Muscle layer of duodenum (tissue), 2 donors: ENCODE data around the gene TJP2.

ENCODE experiments used
- H3K27ac ChIP-seq: one replicate; pipeline ENCODE4 v1.7.0; 2013; ENCODE audit warnings: mild to moderate bottlenecking, low read length
- H3K27me3 ChIP-seq: one replicate; pipeline ENCODE4 v1.7.0; 2013; ENCODE audit warnings: low read depth, mild to moderate bottlenecking, control low read depth, low read length
- H3K36me3 ChIP-seq, 2 donors: one replicate each; pipeline ENCODE4 v1.7.0; 2013; ENCODE audit warnings: low read length in 2 of 2, control low read depth in 1 of 2, mild to moderate bottlenecking in 1 of 2; ENCODE audit not compliant: insufficient read depth in 2 of 2, control insufficient read depth in 1 of 2
- H3K4me1 ChIP-seq, 2 donors: one replicate each; pipeline ENCODE4 v1.7.0; 2013; ENCODE audit warnings: low read length in 2 of 2, mild to moderate bottlenecking in 2 of 2, control low read depth in 1 of 2, moderate library complexity in 1 of 2; ENCODE audit not compliant: insufficient read depth in 2 of 2, control insufficient read depth in 1 of 2
- H3K4me3 ChIP-seq, 2 donors: one replicate each; pipeline ENCODE4 v1.7.0; 2013; ENCODE audit warnings: low read length in 2 of 2, low read depth in 1 of 2, mild to moderate bottlenecking in 1 of 2
- H3K9me3 ChIP-seq, 2 donors: one replicate each; pipeline ENCODE4 v1.7.0; 2013; ENCODE audit warnings: low read length in 2 of 2, control low read depth in 1 of 2, mild to moderate bottlenecking in 1 of 2; ENCODE audit not compliant: control insufficient read depth in 1 of 2
- donor health status: healthy.

TJP2 gene

DNA sequence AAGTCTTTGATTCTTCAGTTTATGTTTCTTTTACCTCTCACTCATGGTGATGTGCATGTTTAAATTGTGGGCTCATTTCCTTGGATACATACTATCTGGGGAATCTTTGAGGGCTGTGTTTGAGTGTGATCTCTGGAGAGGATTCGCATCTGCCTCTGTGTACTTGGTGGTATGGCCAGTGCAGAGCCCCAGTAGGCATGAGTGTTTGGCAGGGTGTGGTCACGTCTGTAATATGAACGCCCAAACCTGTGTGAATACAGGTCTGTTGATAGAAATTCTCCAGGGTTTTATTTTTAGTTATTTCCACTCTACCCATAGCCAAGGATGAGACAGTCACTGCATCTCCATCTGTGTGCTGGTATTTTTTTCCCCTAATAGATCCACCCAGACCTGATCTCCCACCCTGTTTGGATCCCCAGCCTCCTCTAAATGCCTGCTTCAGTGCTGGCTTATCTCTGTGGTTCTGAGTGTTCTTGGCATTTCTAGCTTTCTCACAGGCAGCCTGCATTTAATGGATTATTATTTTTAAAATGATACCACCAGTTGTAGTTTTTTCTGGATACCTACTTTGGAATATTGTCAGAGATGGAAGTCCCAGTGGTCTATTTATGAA, 37.5 kb downstream of the TJP2 start:
- Histone ChIP-seq H3K4me1 (peaks cover 0 to 19% of the 10 kb centered on the region in 2 donors), H3K4me3 (no peak overlapping the region), H3K36me3 (no peaks in the 10 kb centered on the region), H3K27ac (no peak overlapping the region), H3K9me3 (no peaks in the 10 kb centered on the region), H3K27me3 (no peaks in the 10 kb centered on the region)

DNA sequence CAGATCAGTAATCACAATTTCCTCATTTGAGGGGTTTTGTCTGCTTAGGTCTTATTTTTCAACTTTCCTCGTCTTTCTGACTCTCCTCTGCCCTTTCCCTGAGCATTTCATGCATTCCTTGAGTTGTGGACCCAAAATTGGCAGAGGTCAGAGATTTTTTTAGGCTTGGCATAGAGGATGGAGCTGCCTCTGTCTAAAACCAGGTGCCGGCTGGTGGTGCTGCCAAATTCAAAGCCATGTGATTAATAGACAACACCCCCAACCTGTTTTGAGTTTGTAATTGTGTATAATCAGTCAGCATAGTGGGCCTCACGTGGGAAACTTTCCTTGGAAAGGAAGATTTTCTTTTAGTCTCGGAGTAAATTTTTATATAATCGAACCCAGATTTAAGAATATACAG, 39.6 kb downstream of the TJP2 start:
- no peak overlapping the region for H3K27ac ChIP-seq
- peaks cover 10 to 12% of the 10 kb centered on the region in 2 donors for H3K36me3 ChIP-seq
- H3K27me3 ChIP-seq, result no peaks in the 10 kb centered on the region
- H3K4me3 ChIP-seq, result no peak overlapping the region
- peaks cover 0 to 8% of the 10 kb centered on the region in 2 donors for H3K4me1 ChIP-seq
- H3K9me3 ChIP-seq, result no peaks in the 10 kb centered on the region

DNA sequence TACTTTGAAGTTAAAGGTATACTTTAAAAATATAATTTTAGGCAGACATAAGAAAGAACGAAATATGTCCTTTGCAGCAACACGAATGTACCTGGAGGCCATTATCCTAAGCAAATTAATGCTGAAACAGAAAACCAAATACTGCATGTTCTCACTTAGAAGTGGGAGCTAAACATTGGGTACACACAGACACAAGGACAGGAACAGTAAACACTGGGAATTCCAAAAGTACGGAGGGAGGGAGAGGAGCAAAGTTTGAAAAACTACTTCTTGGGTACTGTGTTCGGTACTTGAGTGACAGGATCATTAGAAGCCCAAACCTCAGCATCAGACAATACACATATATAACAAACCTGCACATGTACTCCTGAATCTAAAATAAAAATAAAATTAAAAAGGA, 40.9 kb downstream of the TJP2 start:
- H3K27ac ChIP-seq, result no peak overlapping the region
- no peak overlapping the region for H3K4me3 ChIP-seq
- H3K4me1 ChIP-seq, result peaks cover 0 to 8% of the 10 kb centered on the region in 2 donors
- peaks cover 11 to 13% of the 10 kb centered on the region in 2 donors for H3K36me3 ChIP-seq
- no peaks in the 10 kb centered on the region for H3K9me3 ChIP-seq
- no peaks in the 10 kb centered on the region for H3K27me3 ChIP-seq

DNA sequence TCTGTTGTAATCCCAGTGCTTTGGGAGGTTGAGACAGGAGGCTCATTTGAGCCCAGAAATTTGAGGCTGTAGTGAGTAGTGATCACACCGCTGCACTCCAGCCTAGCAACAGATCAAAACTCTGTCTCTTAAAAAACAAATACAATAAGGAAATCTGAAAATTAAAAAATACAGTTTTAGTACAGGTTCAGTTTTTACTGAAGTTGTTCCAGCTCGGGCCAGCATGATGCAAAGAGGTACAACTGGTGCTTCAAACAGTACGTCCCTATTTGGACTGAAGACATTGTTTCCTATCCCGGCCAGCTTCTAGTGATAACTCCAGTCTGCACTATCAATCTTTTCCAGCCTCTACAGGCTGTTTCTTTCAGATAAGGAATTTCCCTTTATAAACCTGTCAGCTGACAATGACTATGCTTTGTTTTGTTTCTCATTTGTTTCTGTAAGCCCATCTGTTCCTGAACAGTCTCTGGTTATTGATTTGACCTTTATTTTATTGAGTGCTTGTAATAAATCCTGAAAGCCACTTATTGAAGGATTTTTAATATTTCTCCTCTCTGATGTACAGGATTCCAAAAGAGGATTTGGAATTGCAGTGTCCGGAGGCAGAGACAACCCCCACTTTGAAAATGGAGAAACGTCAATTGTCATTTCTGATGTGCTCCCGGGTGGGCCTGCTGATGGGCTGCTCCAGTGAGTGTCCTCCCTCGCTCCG, 41.9 kb downstream of the TJP2 start:
- Histone ChIP-seq H3K4me3 (no peak overlapping the region), H3K9me3 (no peaks in the 10 kb centered on the region), H3K4me1 (peaks cover 0 to 8% of the 10 kb centered on the region in 2 donors), H3K27ac (no peak overlapping the region), H3K36me3 (peaks cover 13 to 19% of the 10 kb centered on the region in 2 donors), H3K27me3 (no peaks in the 10 kb centered on the region)

DNA sequence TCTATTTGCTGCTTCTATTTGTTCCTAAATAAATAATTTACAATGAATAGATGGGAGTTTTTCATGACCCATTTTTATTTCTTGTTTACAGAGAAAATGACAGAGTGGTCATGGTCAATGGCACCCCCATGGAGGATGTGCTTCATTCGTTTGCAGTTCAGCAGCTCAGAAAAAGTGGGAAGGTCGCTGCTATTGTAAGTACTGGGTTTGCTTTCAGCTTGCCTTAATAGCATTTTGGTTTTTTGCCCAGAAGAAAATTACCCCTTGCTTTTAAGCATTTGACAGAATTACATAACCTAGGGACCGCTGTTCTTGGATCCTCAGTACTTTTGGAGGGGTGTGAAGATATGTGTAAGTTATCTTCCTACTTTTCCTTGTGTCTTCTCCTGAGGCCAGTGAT, 44.1 kb downstream of the TJP2 start:
- H3K4me3 ChIP-seq, result no peak overlapping the region
- H3K4me1 ChIP-seq, result peaks cover 0 to 8% of the 10 kb centered on the region in 2 donors
- no peaks in the 10 kb centered on the region for H3K9me3 ChIP-seq
- no peak overlapping the region for H3K27ac ChIP-seq
- H3K27me3 ChIP-seq, result no peaks in the 10 kb centered on the region
- peaks cover 13 to 28% of the 10 kb centered on the region in 2 donors for H3K36me3 ChIP-seq

DNA sequence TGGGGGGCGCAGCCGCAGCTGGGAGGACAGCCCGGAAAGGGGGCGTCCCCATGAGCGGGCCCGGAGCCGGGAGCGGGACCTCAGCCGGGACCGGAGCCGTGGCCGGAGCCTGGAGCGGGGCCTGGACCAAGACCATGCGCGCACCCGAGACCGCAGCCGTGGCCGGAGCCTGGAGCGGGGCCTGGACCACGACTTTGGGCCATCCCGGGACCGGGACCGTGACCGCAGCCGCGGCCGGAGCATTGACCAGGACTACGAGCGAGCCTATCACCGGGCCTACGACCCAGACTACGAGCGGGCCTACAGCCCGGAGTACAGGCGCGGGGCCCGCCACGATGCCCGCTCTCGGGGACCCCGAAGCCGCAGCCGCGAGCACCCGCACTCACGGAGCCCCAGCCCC, 47.0 kb downstream of the TJP2 start:
- Histone ChIP-seq H3K36me3 (peaks cover 18 to 37% of the 10 kb centered on the region in 2 donors), H3K27me3 (no peaks in the 10 kb centered on the region), H3K9me3 (no peaks in the 10 kb centered on the region)

DNA sequence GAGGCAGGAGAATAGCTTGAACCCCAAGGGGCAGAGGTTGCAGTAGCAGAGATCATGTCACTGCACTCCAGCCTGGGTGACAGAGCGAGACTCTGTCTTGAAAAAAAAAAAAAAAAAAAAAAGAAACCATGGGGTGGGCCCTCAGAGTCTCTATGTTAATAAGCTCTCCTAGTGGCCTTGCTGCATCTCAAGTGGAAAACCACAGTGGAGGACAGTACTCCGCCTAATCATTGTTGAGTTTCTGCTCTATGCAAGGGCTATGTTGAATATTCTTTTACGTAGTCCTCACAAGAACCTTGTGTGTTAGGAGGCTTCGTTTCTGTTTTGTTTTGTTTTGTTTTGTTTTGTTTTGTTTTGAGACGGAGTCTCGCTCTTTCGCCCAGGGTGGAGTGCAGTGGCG, 48.9 kb downstream of the TJP2 start:
- peaks cover 18 to 44% of the 10 kb centered on the region in 2 donors for H3K36me3 ChIP-seq
- no peaks in the 10 kb centered on the region for H3K27me3 ChIP-seq
- no peaks in the 10 kb centered on the region for H3K9me3 ChIP-seq
- no peak overlapping the region for H3K27ac ChIP-seq
- no peak overlapping the region for H3K4me3 ChIP-seq
- H3K4me1 ChIP-seq, result no peaks in the 10 kb centered on the region

More for the DNA sequence above, 47.0 kb downstream of the TJP2 start:
- H3K4me3 ChIP-seq, result no peak overlapping the region
- H3K4me1 ChIP-seq, result no peaks in the 10 kb centered on the region
- H3K27ac ChIP-seq, result no peak overlapping the region

DNA sequence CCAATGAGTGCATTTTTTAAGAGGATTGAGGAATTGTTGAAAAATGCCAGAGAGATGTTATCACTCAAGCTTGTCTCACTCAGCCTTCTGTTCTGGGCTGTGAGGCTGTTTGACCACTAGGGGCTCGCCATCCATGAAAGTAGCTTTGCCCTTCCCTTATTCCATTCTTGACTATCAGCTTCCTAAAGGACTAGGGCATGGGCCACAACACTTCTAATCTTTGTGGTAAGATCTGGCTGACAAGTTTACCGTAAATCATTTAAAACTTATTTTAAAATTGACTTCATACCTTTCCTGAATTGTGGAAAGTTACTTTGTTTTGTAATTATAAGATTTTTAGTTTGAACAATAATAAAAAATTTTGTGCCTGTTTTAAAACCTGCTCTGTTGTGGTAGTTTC, 49.5 kb downstream of the TJP2 start:
- no peak overlapping the region for H3K4me3 ChIP-seq
- peaks cover 15 to 44% of the 10 kb centered on the region in 2 donors for H3K36me3 ChIP-seq
- H3K27me3 ChIP-seq, result no peaks in the 10 kb centered on the region
- no peaks in the 10 kb centered on the region for H3K4me1 ChIP-seq
- no peak overlapping the region for H3K27ac ChIP-seq
- no peaks in the 10 kb centered on the region for H3K9me3 ChIP-seq

DNA sequence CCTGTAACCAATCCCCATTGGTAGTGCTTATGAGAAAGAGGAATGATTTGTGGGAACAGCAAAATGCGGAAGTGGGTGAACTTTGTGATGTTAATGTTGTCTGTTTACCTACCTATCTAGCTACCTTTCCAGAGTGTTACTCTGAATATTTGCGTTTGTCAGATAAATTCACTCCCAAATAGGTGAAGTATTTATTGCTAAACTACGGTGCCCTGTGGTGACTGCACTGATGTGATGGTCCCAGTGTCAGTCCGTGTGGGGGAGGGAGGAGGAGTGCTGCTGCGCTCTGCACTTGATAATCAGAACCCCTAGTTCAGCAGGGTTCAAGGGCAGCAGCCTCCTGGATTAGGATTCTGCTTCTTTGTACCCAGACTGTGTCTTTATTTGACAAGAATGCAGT, 55.3 kb downstream of the TJP2 start:
- H3K36me3 ChIP-seq, result peaks cover 30 to 46% of the 10 kb centered on the region in 2 donors
- no peaks in the 10 kb centered on the region for H3K27me3 ChIP-seq
- no peak overlapping the region for H3K27ac ChIP-seq
- H3K9me3 ChIP-seq, result no peaks in the 10 kb centered on the region
- no peaks in the 10 kb centered on the region for H3K4me1 ChIP-seq
- H3K4me3 ChIP-seq, result no peak overlapping the region

DNA sequence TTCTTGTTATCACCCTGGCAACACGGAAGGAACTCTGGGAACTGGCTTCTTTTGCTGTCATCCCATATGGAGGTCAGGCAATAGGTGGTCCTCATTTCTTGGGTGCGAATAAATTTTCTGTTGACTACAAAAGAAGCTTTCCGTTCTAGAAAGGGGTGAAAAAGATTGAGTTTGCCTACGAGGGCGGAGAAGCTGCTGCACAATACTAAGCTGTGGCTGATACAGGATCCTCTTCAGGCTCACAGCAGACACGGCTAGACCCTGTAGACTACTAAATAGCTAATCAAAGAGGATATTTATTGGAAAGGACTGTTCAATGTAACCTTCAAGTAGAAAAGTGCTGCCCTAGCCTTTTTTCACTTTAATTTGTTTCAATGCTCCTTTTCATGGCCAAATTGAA, 58.1 kb downstream of the TJP2 start:
- H3K36me3 ChIP-seq, result peaks cover 38 to 50% of the 10 kb centered on the region in 2 donors
- no peaks in the 10 kb centered on the region for H3K9me3 ChIP-seq
- no peak overlapping the region for H3K27ac ChIP-seq
- no peak overlapping the region for H3K4me3 ChIP-seq
- H3K4me1 ChIP-seq, result no peaks in the 10 kb centered on the region
- no peaks in the 10 kb centered on the region for H3K27me3 ChIP-seq

DNA sequence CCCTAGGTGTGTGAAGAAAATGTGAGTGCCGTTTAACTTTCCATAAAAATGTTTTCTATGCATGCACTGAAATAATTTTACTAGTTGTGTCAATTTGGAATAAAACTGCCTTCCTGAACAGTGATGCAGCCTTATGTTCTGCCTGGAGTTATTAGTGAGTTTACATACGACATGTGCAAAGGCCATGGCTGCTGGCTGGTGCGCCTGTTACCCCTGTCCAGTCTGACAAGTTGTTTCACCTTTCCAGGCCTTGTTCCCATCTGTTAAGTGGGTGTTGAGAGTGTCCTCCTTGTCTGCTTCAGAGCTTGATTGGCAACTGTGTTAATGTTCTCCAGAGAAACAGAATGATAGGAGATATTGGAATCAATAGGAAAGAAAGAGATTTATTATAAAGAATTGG, 60.6 kb downstream of the TJP2 start:
- no peaks in the 10 kb centered on the region for H3K27me3 ChIP-seq
- H3K4me3 ChIP-seq, result no peak overlapping the region
- H3K9me3 ChIP-seq, result no peaks in the 10 kb centered on the region
- H3K4me1 ChIP-seq, result no peaks in the 10 kb centered on the region
- H3K27ac ChIP-seq, result no peak overlapping the region
- H3K36me3 ChIP-seq, result peaks cover 36 to 50% of the 10 kb centered on the region in 2 donors

DNA sequence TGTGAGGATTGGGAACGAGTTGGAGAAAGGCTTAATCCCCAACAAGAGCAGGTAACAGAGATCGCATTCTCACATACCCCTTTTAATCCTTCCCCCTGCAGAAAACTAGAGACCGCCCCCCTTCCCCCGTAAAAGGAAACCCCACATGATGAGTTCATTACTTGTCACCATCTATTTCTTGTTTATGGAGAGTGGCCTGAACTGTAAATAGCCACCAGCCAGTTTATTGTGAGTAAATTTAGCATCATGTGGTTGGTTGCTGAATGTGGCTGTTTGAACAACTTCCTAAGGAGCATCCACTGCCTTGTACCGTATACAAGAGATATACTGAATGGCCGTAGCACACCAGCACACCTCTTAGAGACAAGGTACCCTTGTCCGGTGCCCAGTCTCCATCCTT, 62.1 kb downstream of the TJP2 start:
- H3K4me3 ChIP-seq, result no peak overlapping the region
- H3K36me3 ChIP-seq, result peaks cover 43 to 53% of the 10 kb centered on the region in 2 donors
- H3K27me3 ChIP-seq, result no peaks in the 10 kb centered on the region
- no peaks in the 10 kb centered on the region for H3K9me3 ChIP-seq
- no peaks in the 10 kb centered on the region for H3K4me1 ChIP-seq
- no peak overlapping the region for H3K27ac ChIP-seq
